SW480 (cell line): Measurements from ENCODE around the gene OGA.

Experiments used
- DNase-seq: peaks from one replicate; pipeline ENCODE4 v3.0.0-alpha.2; 2016; ENCODE audit warnings: low spot score

The OGA gene

DNA sequence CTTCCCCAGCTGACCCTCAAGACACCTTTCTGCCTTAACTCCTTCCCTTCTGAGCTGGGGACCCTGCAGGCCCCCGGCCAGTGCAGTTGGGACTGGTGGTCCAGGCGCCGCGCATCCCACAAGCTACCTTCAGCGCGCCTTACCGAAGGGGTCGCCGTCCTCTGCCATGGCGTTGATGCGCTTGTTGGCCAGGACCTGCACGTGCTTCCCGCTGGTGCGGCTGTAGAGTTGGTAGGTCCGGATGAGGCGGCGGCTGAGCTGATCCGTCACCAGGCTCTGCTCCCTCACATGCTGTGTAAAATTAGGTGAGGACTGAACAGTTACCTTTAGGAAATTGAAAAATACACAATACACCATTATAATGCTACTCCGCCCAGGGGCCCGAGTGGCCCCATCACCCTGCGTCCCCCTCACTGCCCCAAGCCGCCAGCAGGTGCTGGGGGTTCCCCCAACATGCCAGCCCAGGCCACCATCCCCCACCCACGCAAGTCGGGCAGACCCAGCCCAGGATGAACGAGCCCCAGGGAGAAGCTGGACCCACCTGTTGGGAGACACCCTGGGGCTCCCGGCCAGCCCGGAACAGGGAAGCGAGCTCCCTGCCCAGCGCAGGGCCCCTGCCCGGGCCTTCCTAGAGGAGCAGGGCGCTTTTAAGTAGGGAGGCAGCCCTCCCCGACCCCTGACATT lies 43.5 kb downstream of the OGA start:
- no peak for DNase-seq

DNA sequence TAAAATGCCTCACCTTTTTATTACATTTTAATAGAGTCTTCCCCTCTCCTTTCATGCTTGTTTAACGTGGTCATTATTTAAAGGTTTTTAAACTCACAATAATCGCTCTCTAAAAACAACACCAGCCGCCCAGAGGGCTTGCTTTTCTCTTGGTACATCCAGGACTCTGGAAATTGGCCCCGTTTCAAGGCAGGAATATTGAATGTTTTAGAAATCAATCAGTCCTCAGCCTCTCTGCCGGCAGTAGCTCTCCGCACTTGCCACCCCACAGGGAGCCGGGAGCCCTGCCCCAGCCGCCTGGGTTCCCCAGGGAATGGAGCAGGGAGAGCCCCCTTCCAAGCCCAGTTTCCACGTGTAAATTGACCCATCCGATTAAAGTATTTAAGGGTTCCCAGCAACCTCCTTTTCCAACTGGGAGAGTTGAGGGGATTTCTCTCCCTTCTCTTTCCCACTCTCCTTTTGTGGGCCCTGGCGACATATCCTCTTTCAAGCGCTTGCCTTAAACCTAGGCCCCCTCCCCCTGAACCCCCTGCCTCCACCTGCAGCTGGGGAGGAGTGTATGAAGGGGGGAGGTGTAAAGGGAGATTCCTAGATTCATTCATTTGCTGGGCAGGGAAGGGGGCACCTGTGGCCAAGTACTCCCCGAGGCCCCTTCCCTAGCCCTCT lies 44.2 kb downstream of the OGA start:
- DNase-seq, result no peak

DNA sequence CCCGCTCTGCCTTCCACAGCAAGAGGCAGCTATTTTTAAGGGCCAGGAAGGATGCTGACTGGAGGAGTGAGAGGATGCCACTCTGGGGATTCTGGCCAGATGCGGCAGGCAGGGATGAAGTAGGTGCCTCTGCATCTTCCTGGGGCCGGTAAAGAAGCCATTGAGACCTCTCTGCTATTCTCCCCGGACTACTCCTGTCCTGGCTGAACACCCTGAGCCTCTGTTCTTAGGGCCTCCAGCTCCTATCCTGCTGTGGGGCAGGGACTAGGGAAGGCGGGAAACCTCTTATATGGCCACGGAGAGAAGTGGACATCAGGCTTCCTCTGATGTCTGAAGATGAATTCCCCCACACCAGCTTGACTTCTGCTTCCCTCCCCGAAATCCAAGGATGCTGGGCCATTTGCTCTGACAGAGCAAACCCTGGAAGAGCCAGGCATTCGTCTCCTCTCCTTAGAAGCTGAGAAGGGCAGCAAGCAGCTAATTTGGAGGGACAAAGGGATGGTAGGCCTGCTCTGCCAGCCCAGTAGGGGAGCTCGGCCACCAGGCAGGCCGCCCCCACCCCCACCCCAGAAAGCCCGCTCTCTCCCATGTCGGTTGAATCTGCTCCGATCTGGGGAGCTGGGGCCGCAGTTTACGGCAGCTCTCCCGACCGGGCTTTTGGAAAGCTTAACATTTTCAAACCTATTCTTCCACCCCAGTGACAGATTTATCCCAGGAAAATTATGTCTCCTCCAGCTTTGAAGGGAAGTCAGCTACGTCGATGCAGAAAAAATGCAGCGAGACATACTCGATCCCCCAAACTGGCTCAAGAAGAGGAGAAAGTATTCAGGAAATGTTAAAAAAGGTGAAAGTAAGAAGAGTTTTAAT lies 45.1 kb downstream of the OGA start:
- no peak for DNase-seq

DNA sequence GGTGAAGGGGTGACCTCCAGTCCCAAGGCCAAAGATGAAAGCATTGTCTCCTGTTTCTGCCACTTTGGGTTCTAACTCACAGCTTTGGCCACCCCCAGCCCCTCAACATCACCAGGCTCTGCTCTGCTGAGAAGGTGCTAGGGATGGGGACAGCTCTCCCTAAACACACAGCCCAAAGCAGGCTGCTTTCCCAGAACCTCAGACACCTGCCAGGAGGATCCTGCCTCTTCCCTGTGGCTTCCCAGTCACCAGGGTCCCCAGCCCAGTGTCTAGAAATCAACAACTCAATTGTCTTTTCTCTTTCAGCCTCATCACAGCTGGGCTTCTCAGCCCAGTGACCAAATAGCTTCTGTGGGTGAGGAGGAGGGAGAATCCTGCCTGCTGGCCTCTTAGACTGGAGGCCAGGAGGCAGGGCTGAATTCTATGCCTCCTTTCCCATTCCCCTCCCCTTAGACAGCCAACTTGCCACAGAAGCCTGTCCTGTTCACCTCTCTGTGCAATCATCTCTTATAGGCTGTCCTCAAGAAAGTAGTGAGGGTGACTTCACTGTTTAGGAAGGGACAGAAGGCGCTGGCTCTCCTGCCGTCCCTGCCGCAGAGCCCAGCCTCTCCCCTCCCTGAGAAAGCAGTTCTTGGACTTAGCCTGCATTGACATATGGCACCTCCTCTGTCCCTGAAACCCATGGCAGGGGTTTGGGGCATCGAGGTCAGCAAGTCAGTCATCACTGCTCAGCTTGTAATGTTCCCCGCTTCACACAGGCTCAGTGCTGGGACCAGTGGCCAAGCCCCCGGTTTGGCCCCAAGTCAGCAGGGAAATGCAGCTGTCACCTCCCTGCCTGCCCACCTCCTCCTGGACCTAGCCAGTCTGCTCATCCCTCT lies 46.0 kb downstream of the OGA start:
- DNase-seq, result no peak

DNA sequence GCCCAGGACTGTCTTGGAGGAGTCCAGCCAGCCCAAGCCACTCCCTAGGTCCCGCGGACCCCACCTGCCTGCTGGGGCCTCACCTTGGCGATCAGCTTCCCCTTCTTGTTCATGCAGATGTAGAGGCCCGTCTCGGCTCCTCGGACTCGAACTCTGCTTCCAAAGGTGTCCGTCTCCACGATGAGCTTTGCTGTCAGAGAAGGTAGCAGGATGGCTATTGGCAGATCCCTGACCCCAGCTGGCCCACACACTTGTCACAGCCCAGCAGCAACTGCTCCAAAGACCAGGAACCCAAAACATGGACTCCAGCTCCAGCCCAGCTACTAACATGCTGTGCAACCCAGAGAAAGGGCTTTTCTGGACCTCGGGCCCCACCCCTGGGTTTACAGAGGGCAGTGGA lies 46.9 kb downstream of the OGA start:
- no peak for DNase-seq

DNA sequence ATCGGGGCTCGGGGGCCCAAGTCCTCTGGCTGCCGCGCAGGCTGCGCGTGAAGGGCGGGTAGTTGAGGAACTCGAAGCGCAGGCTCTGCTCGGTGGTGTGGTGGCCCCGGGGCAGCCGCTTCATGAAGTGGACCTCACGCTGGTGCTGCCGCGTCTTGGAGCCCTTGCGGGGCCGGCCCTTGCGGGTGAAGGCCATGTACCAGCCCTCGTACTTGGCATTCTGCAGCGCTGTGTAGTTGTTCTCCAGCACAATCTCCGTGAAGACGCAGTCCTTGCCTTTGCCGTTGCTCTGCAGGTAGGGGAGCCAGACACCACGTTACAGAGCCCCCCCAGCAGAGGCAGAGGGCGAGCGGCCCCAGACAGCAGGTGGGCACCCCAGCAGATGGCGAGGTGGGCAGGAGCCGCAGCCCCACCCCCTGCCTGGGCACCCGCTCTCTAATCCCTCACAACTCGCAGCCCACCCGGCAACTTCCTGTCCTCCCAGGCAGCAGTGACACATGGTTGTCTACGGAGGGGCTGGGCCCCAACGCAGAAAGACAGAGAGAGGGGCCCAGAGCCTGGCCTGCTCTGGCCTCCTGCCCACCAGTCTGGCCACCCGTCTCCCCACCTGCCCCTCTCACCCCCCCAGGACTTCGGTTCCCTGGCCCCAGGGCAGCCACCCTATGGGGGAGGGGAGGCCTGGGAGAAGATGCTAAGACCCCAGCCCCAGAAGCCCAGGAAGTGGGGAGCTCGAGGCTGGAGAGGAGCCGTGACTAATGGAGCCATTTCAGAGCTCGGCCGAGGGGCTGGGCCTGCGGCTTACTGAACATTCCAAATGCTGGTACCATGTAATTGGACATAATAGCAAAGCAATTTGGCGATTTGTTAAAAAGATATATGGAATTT lies 47.7 kb downstream of the OGA start:
- DNase-seq, result no peak

DNA sequence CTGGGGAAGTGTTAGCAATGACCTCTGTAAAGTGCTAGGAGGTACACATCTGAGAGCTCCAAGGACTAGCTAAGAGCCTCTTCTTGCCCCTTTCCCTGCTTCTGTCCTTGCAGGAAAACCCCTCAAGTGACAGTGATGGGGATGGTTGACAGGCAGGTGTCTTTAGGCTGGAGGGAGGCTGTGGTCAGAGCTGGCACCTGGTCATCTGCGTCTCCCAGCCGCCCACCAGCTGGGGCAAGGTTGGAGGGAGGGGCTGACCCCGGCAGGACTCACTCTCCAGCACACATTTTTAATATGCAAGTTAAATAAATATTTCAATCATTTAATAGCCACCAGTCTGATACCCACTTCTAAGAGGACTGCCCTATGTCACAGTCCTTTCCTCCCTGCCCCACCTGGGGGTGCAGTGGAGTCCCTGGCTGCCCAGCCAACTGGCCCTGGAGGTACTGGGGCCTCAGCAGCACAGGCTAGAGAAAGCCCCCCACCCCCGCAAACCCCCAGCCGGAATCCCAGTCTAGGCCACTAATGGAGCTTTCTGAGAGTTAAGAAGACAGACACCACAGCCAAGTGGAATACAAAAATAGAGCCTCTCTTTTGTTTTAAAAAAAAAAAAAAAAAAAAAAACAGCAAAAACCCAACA lies 48.6 kb downstream of the OGA start:
- no peak for DNase-seq

DNA sequence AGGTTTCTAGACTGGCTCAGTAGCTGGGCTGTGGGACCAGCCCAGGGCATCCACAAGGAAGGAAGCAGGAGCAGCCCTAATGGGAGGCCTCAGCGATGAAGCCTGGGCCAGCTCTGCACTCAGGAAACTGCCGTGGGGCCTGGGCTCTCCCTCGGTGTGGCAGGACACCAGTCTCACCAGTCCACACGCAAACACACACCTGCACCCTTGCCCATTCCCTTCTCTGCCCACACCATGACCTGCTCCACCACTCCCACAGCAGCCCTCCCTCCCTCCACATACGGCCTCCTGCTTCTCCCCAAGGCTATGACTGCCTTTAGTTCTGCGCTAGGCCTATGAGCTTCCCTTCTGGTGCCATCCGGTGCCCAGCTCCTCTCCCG lies 49.5 kb downstream of the OGA start:
- no peak for DNase-seq

DNA sequence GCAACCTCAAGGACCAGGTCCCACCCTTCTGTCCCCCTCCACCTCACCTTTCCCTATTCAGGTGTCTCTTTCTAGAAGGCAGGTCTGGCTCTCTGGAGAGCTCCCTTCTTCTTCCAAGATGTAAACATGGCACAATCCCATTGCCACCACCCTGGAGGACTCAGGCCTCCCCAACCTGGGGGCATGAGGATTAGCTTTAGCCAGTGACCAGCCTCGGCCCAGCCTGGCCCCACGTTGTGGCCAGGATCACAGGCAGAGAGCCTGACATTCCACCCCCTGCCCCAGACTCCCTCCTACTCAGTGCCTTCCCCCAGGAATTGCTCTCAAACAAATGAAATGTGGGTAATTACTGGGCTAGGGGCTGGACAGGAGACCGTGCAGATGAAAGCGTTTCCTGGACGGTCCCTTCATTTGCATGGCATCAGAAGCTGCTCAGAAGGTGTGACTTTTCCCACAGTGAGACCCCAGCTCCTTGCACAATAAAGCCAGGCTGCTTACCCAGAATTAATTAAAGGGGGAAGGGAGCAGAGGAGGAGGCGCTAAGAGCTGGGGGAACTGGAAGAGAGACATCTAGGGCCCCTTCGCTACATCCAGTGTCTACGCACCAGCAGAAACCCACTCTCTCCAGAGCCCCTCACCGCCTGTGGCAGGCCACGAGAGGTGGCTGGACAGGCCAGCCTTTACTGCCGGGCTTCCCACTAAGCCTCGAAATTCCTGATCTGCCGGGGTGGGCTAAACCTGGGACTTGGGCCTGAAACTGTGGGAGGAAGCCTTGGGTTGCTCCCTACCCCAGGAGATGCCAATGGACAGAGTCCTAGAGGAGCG lies 50.1 kb downstream of the OGA start:
- DNase-seq, result no peak

DNA sequence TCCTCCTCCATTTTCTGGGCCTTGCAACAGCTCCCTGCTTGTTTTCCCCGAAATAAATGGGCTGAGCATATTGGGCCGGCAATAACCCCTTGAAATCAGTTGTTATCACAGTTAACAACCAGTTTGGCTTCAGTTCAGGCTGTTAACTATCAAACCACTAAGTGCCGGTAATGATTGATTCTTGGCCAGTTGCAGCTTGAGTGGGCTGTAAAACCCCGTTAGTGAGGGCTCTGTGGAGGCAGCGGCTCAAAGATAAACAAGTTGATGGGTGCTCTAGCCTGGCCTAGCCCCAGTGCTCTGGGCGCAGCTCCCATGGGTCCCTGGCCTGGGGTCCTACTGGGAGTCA lies 50.7 kb downstream of the OGA start:
- no peak for DNase-seq

DNA sequence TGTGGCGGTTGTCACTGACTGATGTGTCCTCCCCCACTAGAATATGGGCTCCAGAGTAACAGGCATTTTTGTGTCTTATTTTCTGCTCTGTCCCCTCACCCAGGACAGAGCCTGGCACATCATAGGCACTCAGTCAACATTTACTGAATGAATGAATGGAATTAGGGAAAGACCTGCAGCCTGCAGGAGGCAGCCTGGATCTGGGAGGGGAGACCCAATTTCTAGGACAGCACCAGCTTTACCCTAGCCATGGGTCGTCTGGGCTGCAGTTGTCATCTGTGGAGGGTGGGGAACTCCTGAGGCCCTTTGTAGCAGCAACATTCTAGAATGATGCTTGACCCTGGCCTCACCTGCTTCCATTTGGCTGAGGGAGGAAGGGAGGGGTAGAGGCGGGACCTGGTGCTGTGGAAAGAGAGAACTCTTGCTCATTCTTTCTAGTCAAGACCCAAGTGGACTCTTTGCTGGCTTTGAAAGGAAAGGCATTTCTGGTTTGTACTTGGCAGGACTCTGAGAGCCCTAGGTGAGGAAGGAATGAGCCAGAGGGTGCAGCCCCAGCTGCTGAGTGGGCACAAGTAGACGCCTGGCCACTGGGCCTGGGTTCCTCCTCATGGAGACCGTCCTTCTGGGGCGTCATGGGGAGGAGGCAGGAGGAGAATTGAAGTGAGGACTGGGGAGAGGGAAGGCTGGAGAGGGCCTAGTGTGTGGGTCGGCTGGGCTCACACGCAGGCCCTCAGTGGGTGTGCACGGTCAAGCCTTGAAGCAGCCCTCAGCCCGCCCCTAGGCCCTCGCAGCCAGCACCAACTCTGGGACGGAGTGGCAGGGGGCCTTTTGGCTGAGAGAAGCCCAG lies 51.3 kb downstream of the OGA start:
- no peak for DNase-seq

DNA sequence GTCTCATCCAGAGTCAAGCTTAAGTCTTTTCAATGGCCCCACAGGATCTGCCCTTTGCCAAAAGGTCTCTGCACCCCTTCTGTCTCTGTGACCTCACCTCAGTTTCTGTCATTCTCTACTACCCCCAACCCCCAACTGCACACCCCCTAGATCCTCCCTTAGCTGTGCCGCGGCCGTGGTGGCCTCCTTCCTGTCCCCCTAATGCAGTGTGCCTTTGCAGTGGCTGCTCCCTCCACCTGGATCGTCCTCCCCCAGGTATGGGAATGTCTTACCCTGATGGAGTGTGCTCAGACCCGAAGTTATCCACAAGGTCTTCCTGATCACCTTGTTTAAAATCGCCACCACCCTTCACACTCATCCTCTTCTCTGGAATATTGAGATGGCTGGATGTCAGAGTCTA lies 51.9 kb downstream of the OGA start:
- no peak for DNase-seq

DNA sequence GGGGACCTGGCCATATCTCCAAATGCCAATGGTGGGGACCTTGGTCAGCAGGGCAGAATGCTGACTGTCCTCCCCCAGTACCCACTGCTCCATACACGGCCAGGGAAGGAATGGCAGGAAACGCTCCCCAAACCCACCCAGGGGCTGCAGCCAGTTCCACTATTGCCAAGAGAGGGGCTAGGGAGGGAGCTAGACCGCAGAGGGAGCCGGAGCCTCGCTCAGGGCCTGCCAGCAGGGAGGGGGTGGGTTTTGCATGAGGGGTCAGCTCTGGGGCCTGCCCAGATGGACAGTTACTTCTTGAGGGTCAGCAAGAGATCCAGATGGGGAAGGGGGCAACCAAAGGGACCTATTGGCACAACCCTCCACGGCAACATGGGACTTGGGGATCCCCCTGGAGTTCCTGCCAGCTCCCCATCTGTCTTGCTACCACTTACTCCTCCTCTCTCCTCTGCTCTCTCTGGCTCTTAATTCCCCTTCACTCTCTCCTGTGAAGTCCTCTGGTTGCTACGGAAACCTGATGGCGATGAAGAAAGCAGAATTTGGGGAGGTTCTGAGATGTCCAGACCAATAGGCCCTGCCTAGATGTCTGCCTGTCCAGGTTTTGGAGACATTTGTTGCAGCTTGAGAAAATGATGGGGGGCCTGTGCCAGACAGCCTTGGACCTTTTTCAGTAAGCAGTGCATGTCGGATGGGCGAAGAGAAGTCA lies 55.0 kb downstream of the OGA start:
- no peak for DNase-seq

DNA sequence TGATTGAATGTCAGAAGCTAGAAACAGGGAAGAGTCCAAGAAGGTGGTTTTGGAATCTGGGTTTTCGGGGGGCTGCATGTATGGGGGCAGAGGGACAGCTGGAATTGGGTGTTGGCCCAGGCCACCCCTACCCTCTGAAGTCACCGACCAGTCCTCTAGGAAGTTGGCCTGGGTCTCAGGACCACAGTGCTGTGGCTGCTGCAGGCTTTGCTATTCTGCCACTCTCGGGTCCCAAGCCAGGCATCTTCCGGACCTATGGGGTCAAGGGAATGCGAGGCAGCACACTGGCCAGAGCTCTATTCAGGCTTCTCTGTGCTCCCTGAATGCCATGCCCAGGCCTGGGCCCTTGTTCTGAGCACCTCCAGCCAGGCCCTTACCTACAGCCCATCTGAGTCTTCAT lies 55.5 kb downstream of the OGA start:
- no peak for DNase-seq

DNA sequence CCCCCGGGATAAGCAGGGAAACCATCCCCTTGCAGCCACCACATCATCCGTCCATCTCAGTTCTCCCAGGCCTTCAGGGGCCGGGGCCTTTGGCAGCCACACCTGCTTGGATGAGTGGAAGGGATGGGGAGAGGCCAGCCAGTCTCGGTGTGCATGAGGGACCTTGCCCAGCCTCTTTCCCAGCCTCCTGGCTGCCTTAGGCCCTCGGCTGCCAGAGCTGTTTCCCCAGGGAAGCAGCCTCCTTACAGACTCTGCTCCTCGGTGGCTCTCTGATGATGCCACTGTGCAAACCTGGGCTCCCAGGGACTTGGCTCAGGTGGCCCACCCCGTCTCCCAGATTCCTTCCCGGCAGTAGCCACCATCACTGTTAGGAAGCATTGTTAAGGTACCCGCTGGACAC lies 57.0 kb downstream of the OGA start:
- no peak for DNase-seq

DNA sequence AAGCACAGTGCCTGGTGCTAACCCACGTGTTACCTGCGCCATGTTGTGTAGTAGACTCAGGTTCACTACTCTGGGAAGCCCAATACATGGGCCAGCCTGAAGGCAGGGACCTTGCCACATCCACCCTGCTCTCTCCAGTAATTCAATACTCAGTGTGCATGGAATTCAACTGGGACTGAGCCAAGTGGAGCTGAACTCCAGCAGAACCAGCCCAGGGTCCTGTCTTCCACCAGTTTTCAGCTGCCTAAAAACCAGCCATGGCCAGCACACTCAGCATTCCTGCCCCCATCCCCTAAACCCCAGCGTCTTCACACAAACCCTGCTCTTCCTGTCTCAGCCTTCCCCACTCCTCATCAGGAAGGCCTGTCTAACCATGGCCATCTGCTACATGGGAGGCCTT lies 57.7 kb downstream of the OGA start:
- DNase-seq, result no peak

DNA sequence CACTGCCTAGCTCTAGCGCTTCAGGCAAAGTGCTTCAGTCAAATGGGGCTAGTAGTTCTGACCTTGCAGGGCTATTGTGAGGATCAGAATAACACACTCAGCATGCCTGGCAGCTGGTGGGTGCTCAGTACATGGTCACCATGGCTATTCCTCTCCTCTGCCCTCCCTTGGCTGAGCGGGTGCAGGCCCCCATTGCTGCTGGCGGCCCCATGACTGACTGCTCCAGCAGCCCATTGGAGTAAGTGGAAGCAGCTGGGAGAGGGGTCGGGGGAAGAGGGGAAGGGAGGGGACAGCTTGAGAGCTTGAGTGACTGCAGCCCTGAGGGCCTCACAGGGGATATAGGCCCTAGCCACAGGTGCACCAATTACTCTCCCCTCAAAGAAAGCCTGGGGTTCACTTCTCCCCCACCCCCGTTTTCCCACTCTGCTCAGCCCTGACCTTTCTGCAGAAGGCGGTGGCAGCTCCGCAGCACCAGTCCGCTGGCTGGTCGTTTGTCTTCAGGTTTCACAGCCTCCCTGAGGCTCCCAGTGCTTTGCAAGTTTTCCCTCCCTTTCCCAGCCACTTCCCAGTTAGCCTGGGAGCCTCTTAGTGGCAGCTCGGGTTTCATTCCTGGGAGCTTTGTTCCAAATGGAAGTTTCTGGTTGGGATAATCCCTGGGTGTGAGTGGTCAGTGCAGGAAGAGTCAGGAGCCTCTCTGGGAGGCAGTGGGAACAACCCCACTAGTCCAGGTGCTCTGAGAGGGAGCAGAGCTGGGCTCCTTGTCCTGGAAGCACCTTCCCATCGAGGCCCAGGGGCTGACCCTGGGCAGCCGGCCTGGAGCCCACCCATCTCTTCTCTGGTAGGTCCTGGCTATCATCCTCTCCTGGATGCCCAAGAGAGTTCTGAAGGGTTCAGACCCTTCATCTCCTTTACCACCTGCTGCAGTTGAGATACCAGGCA lies 58.7 kb downstream of the OGA start:
- DNase-seq, result no peak
